Measurements from ENCODE around the gene AMPH. TPM values are rescaled to one million over a fixed set of nuclear protein-coding genes. Genes with fewer than 3 reads are reported as not detected.
"Not testable (repeated sequence)": the region's sequence is repeated elsewhere in the genome, so short reads cannot be mapped to it uniquely, and the experiment has no call there.

AMPH gene
- total RNA-seq, 6 donors from 2014 or later = 0.61 to 25.1 (median 2.5) TPM

- no peaks in the 10 kb centered on the region for H3K36me3 ChIP-seq
- TF ChIP-seq CTCF (IDR thresholded peaks at IDR 0.05) (no peak), POLR2A (IDR thresholded peaks at IDR 0.05) (no peak), POLR2AphosphoS5 (IDR thresholded peaks at IDR 0.05) (no peak), EP300 (IDR thresholded peaks at IDR 0.05) (no peak)
- WGBS, 2 donors = 79 to 83% methylated on average over 11 of the region's 11 CpGs
- H3K4me1 ChIP-seq = no peaks in the 10 kb centered on the region
- H3K4me3 ChIP-seq = no peak overlapping the region
- DNase-seq (no peak), ATAC-seq (ENCODE audit: low FRiP score in 2 of 2) (peak in 1 of 2 donors; percentile 63)
- no peak overlapping the region for H3K27ac ChIP-seq
- H3K9me3 ChIP-seq = no peaks in the 10 kb centered on the region
- no peaks in the 10 kb centered on the region for H3K27me3 ChIP-seq
These were observed 46.5 kb downstream of the AMPH start for GRCh38 chr7:38584443-38585210.

DNA sequence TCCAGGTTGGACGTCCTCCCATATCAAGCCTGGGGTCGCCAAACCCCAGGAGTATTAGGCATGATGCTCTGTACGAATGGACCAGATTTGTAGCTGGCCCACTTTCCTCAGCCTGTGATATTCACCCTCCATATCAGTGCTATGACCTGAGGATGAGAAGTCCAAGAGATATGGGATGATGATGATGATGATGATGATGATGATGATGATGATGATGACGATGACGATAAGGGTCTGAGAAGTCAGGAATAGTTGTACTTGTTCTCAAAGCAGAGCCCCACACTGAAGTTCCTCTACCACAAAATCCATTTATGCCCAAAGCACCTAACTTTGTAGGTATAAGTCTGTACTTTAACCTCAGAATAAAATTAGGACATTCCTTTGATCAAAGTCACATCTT is 50.7 kb downstream of the AMPH start:
- H3K27ac ChIP-seq = no peak overlapping the region
- 73 to 92% methylated on average over 5 of the region's 5 CpGs for WGBS, 2 donors
- H3K4me3 ChIP-seq = no peak overlapping the region
- ATAC-seq (ENCODE audit: low FRiP score in 2 of 2) (no peak), DNase-seq (no peak)
- TF ChIP-seq CTCF (IDR thresholded peaks at IDR 0.05) = no peak
- TF ChIP-seq POLR2A (IDR thresholded peaks at IDR 0.05) = no peak
- no peak for TF ChIP-seq EP300 (IDR thresholded peaks at IDR 0.05)
- TF ChIP-seq POLR2AphosphoS5 (IDR thresholded peaks at IDR 0.05) = no peak
- H3K9me3 ChIP-seq = no peaks in the 10 kb centered on the region
- H3K36me3 ChIP-seq = no peaks in the 10 kb centered on the region
- H3K27me3 ChIP-seq = no peaks in the 10 kb centered on the region
- H3K4me1 ChIP-seq = no peaks in the 10 kb centered on the region

- no peak for DNase-seq
- ATAC-seq (ENCODE audit: low FRiP score in 2 of 2) = no peak
- WGBS, 2 donors = 60 to 67% methylated on average over 5 of the region's 5 CpGs
These were observed 57.1 kb downstream of the AMPH start for GRCh38 chr7:38574086-38574485.

DNA sequence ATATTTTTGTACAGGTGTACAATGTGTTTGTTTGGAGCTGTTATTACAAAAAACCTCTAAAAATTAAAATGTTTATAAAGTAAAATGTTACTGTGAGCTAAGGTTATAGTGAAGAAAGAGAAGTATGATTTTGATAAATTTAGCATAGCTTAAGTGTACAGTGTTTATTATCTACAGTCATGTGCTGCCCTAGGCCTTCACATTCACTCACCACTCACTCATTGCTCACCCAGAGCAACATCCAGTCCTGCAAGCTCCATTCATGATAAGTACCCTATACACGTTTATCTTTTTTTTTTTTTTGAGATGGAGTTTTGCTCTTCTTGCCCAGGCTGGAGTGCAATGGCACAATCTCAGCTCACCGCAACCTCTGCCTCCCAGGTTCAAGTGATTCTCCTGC is 59.6 kb downstream of the AMPH start:
- not testable (repeated sequence) for DNase-seq; H3K27ac ChIP-seq; H3K27me3 ChIP-seq; H3K36me3 ChIP-seq; H3K9me3 ChIP-seq; H3K4me3 ChIP-seq; ATAC-seq (ENCODE audit: low FRiP score in 2 of 2); H3K4me1 ChIP-seq
- 69 to 83% methylated on average over 2 of the region's 2 CpGs for WGBS, 2 donors

More at GRCh38 chr7:38574086-38574485, 57.1 kb downstream of the AMPH start:
- Histone ChIP-seq H3K4me1 (no peaks in the 10 kb centered on the region), H3K36me3 (no peaks in the 10 kb centered on the region), H3K4me3 (no peak overlapping the region), H3K9me3 (no peaks in the 10 kb centered on the region), H3K27me3 (no peaks in the 10 kb centered on the region), H3K27ac (no peak overlapping the region)
- no peak for TF ChIP-seq POLR2AphosphoS5 (IDR thresholded peaks at IDR 0.05)
- no peak for TF ChIP-seq CTCF (IDR thresholded peaks at IDR 0.05)
- no peak for TF ChIP-seq POLR2A (IDR thresholded peaks at IDR 0.05)
- TF ChIP-seq EP300 (IDR thresholded peaks at IDR 0.05) = no peak

DNA sequence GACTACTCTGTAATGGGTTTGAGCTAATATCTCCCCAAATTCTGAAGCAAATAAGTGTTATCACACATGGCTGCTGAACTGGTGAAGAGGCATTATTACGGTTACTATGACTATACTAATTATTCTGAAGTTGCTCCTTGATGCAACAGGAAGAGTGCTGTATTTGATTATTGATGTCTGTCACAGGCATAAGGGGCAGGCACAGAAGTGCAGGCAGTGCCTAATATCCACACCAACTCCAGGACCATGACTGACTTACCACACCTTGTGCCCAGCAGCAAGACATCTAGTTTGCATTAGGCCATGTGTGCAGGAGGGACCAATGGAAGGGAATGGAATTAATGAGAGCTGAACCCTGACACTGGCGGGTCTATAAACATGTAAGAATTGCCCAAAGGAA is 62.7 kb downstream of the AMPH start:
- Histone ChIP-seq H3K4me3 (no peak overlapping the region), H3K36me3 (no peaks in the 10 kb centered on the region), H3K4me1 (no peaks in the 10 kb centered on the region), H3K27ac (no peak overlapping the region), H3K9me3 (no peaks in the 10 kb centered on the region), H3K27me3 (no peaks in the 10 kb centered on the region)
- 92 to 97% methylated on average over 2 of the region's 2 CpGs for WGBS, 2 donors
- no peak for TF ChIP-seq CTCF (IDR thresholded peaks at IDR 0.05)
- no peak for TF ChIP-seq EP300 (IDR thresholded peaks at IDR 0.05)
- TF ChIP-seq POLR2A (IDR thresholded peaks at IDR 0.05) = no peak
- no peak for TF ChIP-seq POLR2AphosphoS5 (IDR thresholded peaks at IDR 0.05)
- ATAC-seq (ENCODE audit: low FRiP score in 2 of 2) (no peak), DNase-seq (no peak)

Data from upper lobe of left lung (tissue), 6 donors.